GM19397 (cell line): ENCODE measurements around the gene OPTN.
"Not testable (repeated sequence)": the region's sequence is repeated elsewhere in the genome, so short reads cannot be mapped to it uniquely, and the experiment has no call there.

Experiments
- ATAC-seq: cut with Tn5 transposase; IDR thresholded peaks from one replicate; pipeline ENCODE4 v1.9.1; 2021; ENCODE audit warnings: mild to moderate bottlenecking, moderate library complexity; ENCODE audit not compliant: unreplicated experiment

Gene OPTN

GRCh38 chr10:13118784-13119410, 18.9 kb downstream of the OPTN start:
- ATAC-seq, result no peak

GRCh38 chr10:13120786-13121499, 21.0 kb downstream of the OPTN start:
- ATAC-seq, result no peak

GRCh38 chr10:13121500-13121854, 21.5 kb downstream of the OPTN start:
- ATAC-seq, result no peak

GRCh38 chr10:13136651-13137050, 36.7 kb downstream of the OPTN start:
- ATAC-seq, result no peak

- ATAC-seq, result no peak
Measured at GRCh38 chr10:13139150-13139549, 39.2 kb downstream of the OPTN start.

GRCh38 chr10:13139676-13140075, 39.7 kb downstream of the OPTN start:
- ATAC-seq, result no peak

GRCh38 chr10:13140627-13141190, 40.7 kb downstream of the OPTN start:
- ATAC-seq, result no peak

GRCh38 chr10:13143766-13144165, 43.8 kb downstream of the OPTN start:
- ATAC-seq, result no peak

GRCh38 chr10:13144814-13145213, 44.9 kb downstream of the OPTN start:
- no peak for ATAC-seq

- ATAC-seq, result no peak
Measured at GRCh38 chr10:13146379-13146778, 46.4 kb downstream of the OPTN start.

GRCh38 chr10:13147161-13147560, 47.2 kb downstream of the OPTN start:
- ATAC-seq, result no peak

GRCh38 chr10:13152296-13152695, 52.3 kb downstream of the OPTN start:
- no peak for ATAC-seq

GRCh38 chr10:13155860-13156259, 55.9 kb downstream of the OPTN start:
- ATAC-seq, result not testable (repeated sequence)

GRCh38 chr10:13158401-13158800, 58.4 kb downstream of the OPTN start:
- no peak for ATAC-seq

- ATAC-seq, result peak; percentile 100
Measured at GRCh38 chr10:13160934-13161856, 61.2 kb downstream of the OPTN start, which contains the start of gene MCM10. MCM10 (plus strand) TSS chr10:13161558; CDS start chr10:13164203, 2,645 bp downstream.

- no peak for ATAC-seq
Measured at GRCh38 chr10:13161857-13162271, 61.9 kb downstream of the OPTN start.

- no peak for ATAC-seq
Measured at GRCh38 chr10:13163859-13164258, 63.9 kb downstream of the OPTN start.

- no peak for ATAC-seq
Measured at GRCh38 chr10:13165177-13165576, 65.2 kb downstream of the OPTN start.

GRCh38 chr10:13167568-13167967, 67.6 kb downstream of the OPTN start:
- no peak for ATAC-seq

- no peak for ATAC-seq
Measured at GRCh38 chr10:13168781-13169180, 68.8 kb downstream of the OPTN start.

GRCh38 chr10:13173616-13174015, 73.7 kb downstream of the OPTN start:
- no peak for ATAC-seq
